ENCODE measurements around the gene PSPC1.

PSPC1 gene

GRCh38 chr13:19661561-19661960 is 121.2 kb downstream of the PSPC1 start:
- Histone ChIP-seq H3K9me3 (ENCODE audit: severe bottlenecking) (no peaks in the 10 kb centered on the region), H3K27ac (no peak overlapping the region), H3K27me3 (ENCODE audit: insufficient read depth, low read depth, severe bottlenecking) (no peaks in the 10 kb centered on the region), H3K4me3 (ENCODE audit: low read depth, low read length) (no peak overlapping the region), H3K36me3 (peaks cover 85% of the 10 kb centered on the region)
- no peak for TF ChIP-seq CTCF (IDR thresholded peaks at IDR 0.05; ENCODE audit: low read depth, low read length)
- DNase-seq = no peak

GRCh38 chr13:19661126-19661525 is 121.6 kb downstream of the PSPC1 start:
- Histone ChIP-seq H3K27ac (no peak overlapping the region), H3K36me3 (peaks cover 81% of the 10 kb centered on the region), H3K9me3 (ENCODE audit: severe bottlenecking) (no peaks in the 10 kb centered on the region), H3K27me3 (ENCODE audit: insufficient read depth, low read depth, severe bottlenecking) (no peaks in the 10 kb centered on the region), H3K4me3 (ENCODE audit: low read depth, low read length) (no peak overlapping the region)
- DNase-seq = no peak
- no peak for TF ChIP-seq CTCF (IDR thresholded peaks at IDR 0.05; ENCODE audit: low read depth, low read length)

GRCh38 chr13:19658831-19659230 is 123.9 kb downstream of the PSPC1 start:
- H3K27me3 ChIP-seq (ENCODE audit: insufficient read depth, low read depth, severe bottlenecking) = no peaks in the 10 kb centered on the region
- H3K36me3 ChIP-seq = peaks cover 68% of the 10 kb centered on the region
- H3K27ac ChIP-seq = no peak overlapping the region
- TF ChIP-seq CTCF (IDR thresholded peaks at IDR 0.05; ENCODE audit: low read depth, low read length) = no peak
- no peak overlapping the region for H3K4me3 ChIP-seq (ENCODE audit: low read depth, low read length)
- no peaks in the 10 kb centered on the region for H3K9me3 ChIP-seq (ENCODE audit: severe bottlenecking)
- DNase-seq = no peak

- H3K9me3 ChIP-seq (ENCODE audit: severe bottlenecking) = no peaks in the 10 kb centered on the region
- no peak for DNase-seq
- peaks cover 61% of the 10 kb centered on the region for H3K36me3 ChIP-seq
- no peak overlapping the region for H3K4me3 ChIP-seq (ENCODE audit: low read depth, low read length)
- H3K27ac ChIP-seq = no peak overlapping the region
- TF ChIP-seq CTCF (IDR thresholded peaks at IDR 0.05; ENCODE audit: low read depth, low read length) = no peak
- H3K27me3 ChIP-seq (ENCODE audit: insufficient read depth, low read depth, severe bottlenecking) = no peaks in the 10 kb centered on the region
These were observed 124.7 kb downstream of the PSPC1 start for GRCh38 chr13:19657872-19658591.

Measured in WERI-Rb-1 (cell line).